SH-SY5Y (cell line): ENCODE data around the gene MCTP2.

Source experiments
- GATA2 ChIP-seq: IDR thresholded peaks from 2 replicates; pipeline ENCODE4 v1.6.1; 2011; ENCODE audit warnings: mild to moderate bottlenecking, low read depth, low read length
- GATA3 ChIP-seq: IDR thresholded peaks from 2 replicates; pipeline ENCODE4 v1.6.1; 2011; ENCODE audit warnings: low read depth, mild to moderate bottlenecking, low read length, moderate library complexity

DNA sequence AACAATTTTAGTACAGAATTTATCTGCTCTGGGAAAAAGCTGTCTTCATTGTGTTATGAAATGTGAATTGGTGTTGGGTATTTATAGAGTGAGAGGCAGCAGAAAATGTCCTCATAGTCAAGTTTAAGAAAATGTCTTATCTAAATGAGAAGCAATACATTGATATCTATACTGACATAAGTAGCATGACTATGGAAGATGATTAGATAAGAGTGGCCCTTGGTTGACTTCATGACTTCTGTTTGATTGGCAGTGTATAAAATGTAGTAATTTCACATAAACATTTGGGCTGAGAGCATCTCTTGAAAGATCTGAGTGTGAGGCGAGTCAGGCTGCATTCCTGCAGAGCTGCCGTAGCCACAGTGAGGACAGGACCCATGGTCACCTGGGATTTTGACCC, 19.4 kb downstream of the MCTP2 start:
- TF ChIP-seq GATA3: no peak
- TF ChIP-seq GATA2: no peak
